GM23338 (cell line): ENCODE data around the gene NCCRP1. TPM values are rescaled to one million over a fixed set of nuclear protein-coding genes. Genes with fewer than 3 reads are reported as not detected.

Experiments
- ATAC-seq: fragments of 200-7000 bp; cut with Tn5 transposase; 3 replicates; pipeline ENCODE4 v1.9.1; 2020
- DNase-seq: peaks from one replicate; pipeline ENCODE4 v3.0.0-alpha.2; 2015; ENCODE audit warnings: low spot score
- H2AFZ ChIP-seq: fragments of 200-600 bp; sonication (generic); 2 replicates; pipeline ENCODE4 v1.8.0; 2016; ENCODE audit warnings: antibody characterized with exemption, mild to moderate bottlenecking, moderate library complexity
- H3F3A ChIP-seq: fragments of 200-600 bp; sonication (generic); replicated peaks from 2 replicates; pipeline ENCODE4 v1.8.0; 2017; ENCODE audit warnings: antibody characterized with exemption, mixed run types, low read depth
- H3K27ac ChIP-seq: fragments of 200-600 bp; sonication (generic); 2 replicates; pipeline ENCODE4 v1.6.1; 2016; ENCODE audit warnings: low read depth
- H3K27me3 ChIP-seq: fragments of 200-600 bp; sonication (generic); 2 replicates; pipeline ENCODE4 v1.8.0; 2016; ENCODE audit warnings: mild to moderate bottlenecking, mixed run types, moderate library complexity; ENCODE audit not compliant: insufficient read depth
- H3K36me3 ChIP-seq: fragments of 200-600 bp; sonication (generic); 2 replicates; pipeline ENCODE4 v1.8.0; 2016; ENCODE audit warnings: mild to moderate bottlenecking; ENCODE audit not compliant: insufficient read depth
- H3K4me1 ChIP-seq: fragments of 200-600 bp; sonication (generic); 2 replicates; pipeline ENCODE4 v1.8.0; 2016; ENCODE audit warnings: mild to moderate bottlenecking, moderate library complexity; ENCODE audit not compliant: insufficient read depth
- H3K4me2 ChIP-seq: fragments of 200-600 bp; sonication (generic); 2 replicates; pipeline ENCODE4 v1.7.1; 2017; ENCODE audit warnings: mixed run types
- H3K4me3 ChIP-seq: fragments of 200-600 bp; sonication (generic); 2 replicates; pipeline ENCODE4 v1.6.1; 2016; ENCODE audit warnings: mixed run types
- H3K79me2 ChIP-seq: fragments of 200-600 bp; sonication (generic); replicated peaks from 2 replicates; pipeline ENCODE4 v1.8.0; 2017; ENCODE audit warnings: mild to moderate bottlenecking; ENCODE audit not compliant: insufficient read depth
- H3K9me2 ChIP-seq: fragments of 200-600 bp; sonication (generic); 2 replicates; pipeline ENCODE4 v1.8.0; 2017; ENCODE audit not compliant: insufficient read depth
- H4K20me1 ChIP-seq: fragments of 200-600 bp; sonication (generic); replicated peaks from 2 replicates; pipeline ENCODE4 v1.8.0; 2017; ENCODE audit warnings: mild to moderate bottlenecking; ENCODE audit not compliant: insufficient read depth
- H3K27ac Mint-ChIP-seq: 2 replicates; pipeline ENCODE4 v1.8.0; 2020; ENCODE audit warnings: inconsistent platforms, mild to moderate bottlenecking, moderate library complexity, mixed read lengths
- H3K27me3 Mint-ChIP-seq: 3 replicates; pipeline ENCODE4 v1.8.0; 2022; ENCODE audit warnings: low read depth, mild to moderate bottlenecking, moderate library complexity, mixed read lengths, inconsistent platforms; ENCODE audit not compliant: insufficient read depth, poor library complexity
- H3K36me3 Mint-ChIP-seq: 3 replicates; pipeline ENCODE4 v1.8.0; 2021; ENCODE audit warnings: low read depth, mild to moderate bottlenecking, inconsistent platforms, moderate library complexity, mixed read lengths
- H3K4me1 Mint-ChIP-seq: 3 replicates; pipeline ENCODE4 v1.8.0; 2020; ENCODE audit warnings: mild to moderate bottlenecking, inconsistent platforms, mixed read lengths
- H3K4me3 Mint-ChIP-seq: 3 replicates; pipeline ENCODE4 v1.8.0; 2021; ENCODE audit warnings: moderate library complexity, mild to moderate bottlenecking, inconsistent platforms, mixed read lengths
- H3K9me3 Mint-ChIP-seq: 3 replicates; pipeline ENCODE4 v1.8.0; 2020; ENCODE audit warnings: moderate library complexity, mild to moderate bottlenecking, inconsistent platforms, mixed read lengths
- CREB1 ChIP-seq: fragments of 250-450 bp; sonication (Bioruptor Pico); IDR thresholded peaks from 2 replicates; pipeline ENCODE4 v1.5.0; 2020; ENCODE audit warnings: low read depth, mild to moderate bottlenecking, moderate library complexity
- CTCF ChIP-seq, 2 experiments: fragments of 200-600 bp in 1 of 2; sonication (generic) in 1 of 2; conservative IDR thresholded peaks; 2 replicates each; pipeline versions ENCODE4 v1.5.1 to v1.6.1; 2016 to 2017; ENCODE audit warnings: antibody characterized with exemption in 2 of 2, low read depth in 2 of 2, mild to moderate bottlenecking in 2 of 2, moderate library complexity in 1 of 2
- EZH2 ChIP-seq: fragments of 200-600 bp; sonication (generic); IDR thresholded peaks from one replicate; pipeline ENCODE4 v1.8.0; 2017; ENCODE audit warnings: antibody characterized with exemption, mild to moderate bottlenecking, low read depth; ENCODE audit not compliant: unreplicated experiment
- EZH2phosphoT487 ChIP-seq: fragments of 200-600 bp; sonication (generic); IDR thresholded peaks from one replicate; pipeline ENCODE4 v1.8.1; 2018; ENCODE audit warnings: antibody characterized with exemption; ENCODE audit not compliant: unreplicated experiment
- REST ChIP-seq: IDR thresholded peaks from one replicate; pipeline ENCODE4 v1.6.1; 2018; ENCODE audit warnings: antibody characterized with exemption; ENCODE audit not compliant: unreplicated experiment
- STAT1 ChIP-seq: IDR thresholded peaks from one replicate; pipeline ENCODE4 v1.6.1; 2016; ENCODE audit warnings: antibody characterized with exemption; ENCODE audit not compliant: unreplicated experiment
- ZNF114 ChIP-seq: fragments of 250-450 bp; sonication (Bioruptor Pico); IDR thresholded peaks from 2 replicates; pipeline ENCODE4 v1.5.0; 2020; ENCODE audit warnings: mild to moderate bottlenecking, moderate library complexity
- ZNF462 ChIP-seq: fragments of 250-450 bp; sonication (Bioruptor Pico); IDR thresholded peaks from 2 replicates; pipeline ENCODE4 v1.5.0; 2020; ENCODE audit warnings: mild to moderate bottlenecking, moderate library complexity
- polyA plus RNA-seq: library from polyadenylated mRNA; unstranded; fragments of >200 nt; fragmentation: Nextera tagmentation; extraction: Ambion mirVana; gene quantifications from 2 replicates; pipeline ENCODE4 v1.2.1, GENCODE V29; 2016
- total RNA-seq: library from RNA; depleted of rRNA; stranded (reverse); fragments of >200 nt; shearing (Covaris generic); gene quantifications from 2 replicates; pipeline ENCODE4 v1.2.3, GENCODE V29; 2014

Gene NCCRP1
- total and polyA plus RNA-seq, 2 experiments from 2014 or later: 3.6 to 6.2 TPM

GRCh38 chr19:39182174-39182505, 14.6 kb upstream of the NCCRP1 start:
- peaks cover 1% of the 10 kb centered on the region; the same call in 1 of the 3 replicates for H3K4me1 Mint-ChIP-seq
- no peak overlapping the region for H3K27ac Mint-ChIP-seq
- 0 out of 2 replicates have a peak, but pooled peaks cover 2% of the 10 kb centered on the region for H4K20me1 ChIP-seq
- ATAC-seq (no peak), DNase-seq (no peak)
- H3K9me2 ChIP-seq: no peaks in the 10 kb centered on the region
- no peak overlapping the region for H2AFZ ChIP-seq
- no peaks in the 10 kb centered on the region for H3K27me3 ChIP-seq
- H3K36me3 Mint-ChIP-seq: no peaks in the 10 kb centered on the region
- H3K4me1 ChIP-seq: no peaks in the 10 kb centered on the region
- no peaks in the 10 kb centered on the region for H3K9me3 Mint-ChIP-seq
- H3K79me2 ChIP-seq: no peaks in the 10 kb centered on the region
- H3K27ac ChIP-seq: no peak overlapping the region
- TF ChIP-seq STAT1 (no peak), ZNF462 (CRISPR knock-in tag) (no peak), ZNF114 (CRISPR knock-in tag) (no peak), CREB1 (CRISPR knock-in tag) (no peak), EZH2phosphoT487 (no peak), REST (no peak), EZH2 (no peak), CTCF (conservative IDR thresholded peaks at IDR 0.05; ENCODE audit: low read depth in 2 of 2) (no peak)
- H3K4me2 ChIP-seq: no peak overlapping the region
- H3K36me3 ChIP-seq: no peaks in the 10 kb centered on the region
- no peak overlapping the region for H3K4me3 Mint-ChIP-seq
- no peak overlapping the region for H3K4me3 ChIP-seq
- no peaks in the 10 kb centered on the region for H3F3A ChIP-seq
- H3K27me3 Mint-ChIP-seq: peaks cover 6% of the 10 kb centered on the region
